Amniotic epithelial cell (primary cell): ENCODE results near the gene OR2C1.
A peak's percentile ranks its signal among the peaks of the same experiment; 100 is the strongest.

ENCODE experiments used
- DNase-seq: peaks from one replicate; pipeline ENCODE4 v3.0.0-alpha.2; 2010; ENCODE audit warnings: low read depth

The OR2C1 gene

GRCh38 chr16:3400446-3400778 lies 44.7 kb downstream of the OR2C1 start:
- DNase-seq = no peak

- DNase-seq = peak; percentile 99
Measured at GRCh38 chr16:3400779-3401688, 45.3 kb downstream of the OR2C1 start, which contains the start of the genes ZNF174 and ZSCAN32. TSS of gene ZNF174 (plus strand) at chr16:3401215. CDS start at chr16:3402005, 790 bp downstream. TSS of gene ZSCAN32 (minus strand) at chr16:3401004. CDS start at chr16:3397557, 3,447 bp downstream.

- peak; percentile 15 for DNase-seq
Measured at GRCh38 chr16:3401719-3402397, 46.2 kb downstream of the OR2C1 start.
